22Rv1 (cell line): ENCODE measurements around the gene SEPTIN14.

Experiments
- CTCF ChIP-seq: fragments of 450-650 bp; IDR thresholded peaks from 2 replicates; pipeline ENCODE4 v1.5.1; 2017; ENCODE audit warnings: mild to moderate bottlenecking
- ZFX ChIP-seq: fragments of 450-650 bp; IDR thresholded peaks from 2 replicates; pipeline ENCODE4 v1.6.1; 2017; ENCODE audit warnings: antibody characterized with exemption, borderline replicate concordance

- TF ChIP-seq CTCF (no peak), ZFX (no peak)
Measured at GRCh38 chr7:55873765-55874164, 11.2 kb upstream of the SEPTIN14 start.
